K562 (cell line): Measurements from ENCODE around the gene CSTPP1. TPM values are rescaled to one million over a fixed set of nuclear protein-coding genes. Genes with fewer than 3 reads are reported as not detected.
"Not testable (repeated sequence)": the region's sequence is repeated elsewhere in the genome, so short reads cannot be mapped to it uniquely, and the experiment has no call there.

Source experiments
- ATAC-seq: fragments of 200-7000 bp; cut with Tn5 transposase; 3 replicates; pipeline ENCODE4 v1.9.1; 2020; ENCODE audit warnings: moderate library complexity
- BruUV-seq: library from RNA; stranded (reverse); fragments of 400-500 nt; replicated peaks from 2 replicates; lab custom pipeline; 2021; lab: Mats Ljungman, UMichigan
- CTCF ChIA-PET: fragments of 300-600 bp; formaldehyde crosslinking; extraction: SDS; loops from one replicate; lab custom pipeline; 2021; ENCODE audit warnings: low intra/inter-chr PET ratio; lab: Yijun Ruan, JAX
- POLR2A ChIA-PET: fragments of 300-600, 350-650 bp; sonication (Branson Sonifier 250); formaldehyde crosslinking; extraction: SDS; loops from one replicate; lab custom pipeline; 2021; ENCODE audit warnings: antibody characterized with exemption, inconsistent platforms; lab: Yijun Ruan, JAX
- DNase-seq, 4 experiments: peaks; one replicate each; pipeline versions ENCODE4 v3.0.0 to v3.0.0-alpha.2; 2011 to 2018; ENCODE audit warnings: low spot score in 3 of 4, mixed read lengths in 3 of 4; ENCODE audit errors: extremely low read depth in 1 of 4
- FAIRE-seq: peaks from 2 replicates; lab custom pipeline; 2011; peaks lifted over from hg19 to GRCh38; lab: Jason Lieb, UNC
- H2AFZ ChIP-seq: 2 replicates; pipeline ENCODE4 v1.6.0; 2011; ENCODE audit warnings: low read depth, low read length, control low read depth, inconsistent platforms
- H3K27ac ChIP-seq: fragments of 200-600 bp; 3 replicates; pipeline ENCODE4 v1.8.0; 2011; ENCODE audit warnings: low read depth, mild to moderate bottlenecking, control low read depth, inconsistent platforms, low read length, moderate library complexity, mixed read lengths; ENCODE audit errors: extremely low read depth
- H3K27me3 ChIP-seq, 2 experiments: fragments of 300-600 bp in 1 of 2; 2 replicates in 1 of 2; 3 replicates in 1 of 2; pipeline versions ENCODE4 v1.6.0 to v1.8.0; 2011; ENCODE audit warnings: inconsistent platforms in 2 of 2, low read length in 2 of 2, mild to moderate bottlenecking in 1 of 2, mixed read lengths in 1 of 2, moderate library complexity in 1 of 2; ENCODE audit not compliant: control insufficient read depth in 2 of 2, insufficient read depth in 2 of 2
- H3K36me3 ChIP-seq: fragments of 300-600 bp; 3 replicates; pipeline ENCODE4 v1.8.0; 2011; ENCODE audit warnings: mild to moderate bottlenecking, low read length, inconsistent platforms; ENCODE audit not compliant: control insufficient read depth, insufficient read depth
- H3K4me1 ChIP-seq, 2 experiments: fragments of 200-600 bp in 1 of 2; replicated peaks in 1 of 2; 2 replicates in 1 of 2; 3 replicates in 1 of 2; pipeline versions ENCODE4 v1.5.1 to v1.8.0; 2011; ENCODE audit warnings: inconsistent platforms in 2 of 2, low read length in 2 of 2, mild to moderate bottlenecking in 1 of 2, mixed read lengths in 1 of 2, moderate library complexity in 1 of 2; ENCODE audit not compliant: control insufficient read depth in 2 of 2, insufficient read depth in 2 of 2
- H3K4me2 ChIP-seq: 2 replicates; pipeline ENCODE4 v1.6.1; 2011; ENCODE audit warnings: low read length, control low read depth, inconsistent platforms, mixed read lengths; ENCODE audit not compliant: insufficient read depth
- H3K4me3 ChIP-seq: fragments of 200-600 bp; sonication (generic), shearing (Covaris generic); 2 replicates; pipeline ENCODE4 v1.5.1; 2016; ENCODE audit warnings: control low read depth, inconsistent platforms
- H3K79me2 ChIP-seq: fragments of 200-600 bp; 3 replicates; pipeline ENCODE4 v1.8.0; 2011; ENCODE audit warnings: low read length, inconsistent platforms; ENCODE audit not compliant: control insufficient read depth, insufficient read depth
- H3K9ac ChIP-seq, 2 experiments: 2 replicates each; pipeline versions ENCODE4 v1.6.0 to v1.6.1; 2011; ENCODE audit warnings: low read depth in 2 of 2, low read length in 2 of 2, control low read depth in 1 of 2, inconsistent platforms in 1 of 2, mild to moderate bottlenecking in 1 of 2, mixed read lengths in 1 of 2; ENCODE audit not compliant: insufficient read depth in 1 of 2
- H3K9me1 ChIP-seq: one replicate; pipeline ENCODE4 v1.6.0; 2011; ENCODE audit warnings: inconsistent platforms, mild to moderate bottlenecking, low read length, moderate library complexity; ENCODE audit not compliant: control insufficient read depth, insufficient read depth
- H3K9me3 ChIP-seq: replicated peaks from 2 replicates; pipeline ENCODE4 v1.5.1; 2011; ENCODE audit warnings: low read depth, low read length, inconsistent platforms; ENCODE audit not compliant: control insufficient read depth, insufficient read depth
- H4K20me1 ChIP-seq: replicated peaks from 2 replicates; pipeline ENCODE4 v1.6.1; 2011; ENCODE audit warnings: low read length, inconsistent platforms, mixed read lengths; ENCODE audit not compliant: control insufficient read depth, insufficient read depth
- SAP30 ChIP-seq: fragments of 200-600 bp; sonication (generic); IDR thresholded peaks from 2 replicates; pipeline ENCODE4 v1.6.1; 2012; ENCODE audit warnings: borderline replicate concordance, low read depth, mild to moderate bottlenecking, moderate library complexity, low read length, control low read depth, inconsistent platforms; ENCODE audit not compliant: insufficient read depth, poor library complexity, severe bottlenecking
- ZNF444 ChIP-seq: fragments of 250-450 bp; sonication (Bioruptor Pico); IDR thresholded peaks from 2 replicates; pipeline ENCODE4 v1.4.0; 2020; ENCODE audit warnings: mild to moderate bottlenecking, moderate library complexity
- WGBS: fragments of 100-300 bp; shearing (Covaris generic); methylation state at CpG from one replicate; pipeline ENCODE4 v1.1.6; 2016; ENCODE audit warnings: low coverage, mixed read lengths; ENCODE audit not compliant: insufficient coverage; ENCODE audit errors: missing lambda C conversion rate; 5-methylcytosine and 5-hydroxymethylcytosine counted together
- in situ Hi-C: fragments of 300-500 bp; cut with MboI; formaldehyde crosslinking; loops from 4 replicates; pipeline ENCODE4 v1.15.0; 2018; ENCODE audit warnings: inconsistent platforms, mixed read lengths
- intact Hi-C: fragments of 100-400 bp; cut with micrococcal nuclease; formaldehyde crosslinking; loops from 2 replicates; pipeline ENCODE4 v1.14.2; 2022
- polyA plus RNA-seq, 8 experiments: library from polyadenylated mRNA; depleted of rRNA in 4 of 8; stranded (reverse) in 5 of 8; unstranded in 3 of 8; fragments of >200 nt; fragmentation: Nextera tagmentation in 2 of 8; fragmentation: Illumina TruSeq in 1 of 8; extraction: Ambion mirVana in 2 of 8; extraction: Trizol in 1 of 8; gene quantifications; 2 replicates each; pipeline versions ENCODE4 v1.2.1 to v1.2.3, GENCODE V29; 2011 to 2014; ENCODE audit warnings: inconsistent platforms in 1 of 8, missing spikeins in 1 of 8
- total RNA-seq, 7 experiments: library from RNA; depleted of rRNA in 6 of 7; stranded (reverse); fragments of >200 nt in 6 of 7; fragmentation: Illumina TruSeq in 2 of 7; extraction: Trizol in 2 of 7; gene quantifications; 2 replicates each; pipeline versions ENCODE4 v1.2.1 to v1.2.3, GENCODE V29; 2011 to 2021; ENCODE audit warnings: low replicate concordance in 1 of 7
- TF ChIP-seq, protein P1 (sequence below): fragments of 450-650 bp; IDR thresholded peaks from 2 replicates; pipeline ENCODE4 v1.6.1; 2016; ENCODE audit warnings: missing biosample characterization, missing genetic modification characterization
- TF ChIP-seq, protein P2 (sequence below), 2 experiments: fragments of 450-650 bp; IDR thresholded peaks; 2 replicates each; pipeline ENCODE4 v1.6.1; 2018; ENCODE audit warnings: mild to moderate bottlenecking in 2 of 2, low read depth in 1 of 2; ENCODE audit not compliant: partially characterized antibody in 2 of 2
- TF ChIP-seq, protein P3 (sequence below), 2 experiments: fragments of 450-650 bp in 1 of 2; IDR thresholded peaks; 2 replicates each; pipeline ENCODE4 v1.6.1; 2011 to 2017; ENCODE audit warnings: low read depth in 2 of 2, antibody characterized with exemption in 1 of 2, borderline replicate concordance in 1 of 2, low read length in 1 of 2, mild to moderate bottlenecking in 1 of 2, mixed read lengths in 1 of 2; ENCODE audit not compliant: control insufficient read depth in 1 of 2

CSTPP1 gene
- total and polyA plus RNA-seq, 9 of the 15 experiments (the other 6 are each of a cell fraction or from before 2014, with no cell fraction given) = 6.5 to 17.8 (median 9.2) TPM

DNA sequence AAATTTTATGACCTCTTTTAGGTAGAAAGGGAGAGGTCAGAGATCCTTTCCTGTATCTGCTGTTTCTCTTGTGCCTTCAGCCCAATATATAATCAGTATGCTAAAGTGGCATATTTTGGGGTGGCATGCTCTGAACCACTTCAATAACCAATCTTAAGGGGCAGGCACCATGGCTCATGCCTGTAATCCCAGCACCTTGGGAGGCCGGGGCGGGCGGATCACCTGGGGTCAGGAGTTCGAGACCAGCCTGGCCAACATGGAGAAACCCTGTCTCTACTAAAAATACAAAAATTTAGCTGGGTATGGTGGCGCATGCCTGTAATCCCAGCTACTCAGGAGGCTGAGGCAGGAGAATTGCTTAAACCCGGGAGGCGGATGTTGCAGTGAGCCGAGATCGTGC is 261.6 kb downstream of the CSTPP1 start:
- H3K4me3 ChIP-seq, in situ Hi-C loops, H3K9ac ChIP-seq, H3K79me2 ChIP-seq, CTCF ChIA-PET, H3K9me1 ChIP-seq, intact Hi-C loops, BruUV-seq, H3K36me3 ChIP-seq, H3K4me2 ChIP-seq, H3K4me1 ChIP-seq, POLR2A ChIA-PET, FAIRE-seq, H3K27ac ChIP-seq, H2AFZ ChIP-seq, ATAC-seq, H4K20me1 ChIP-seq, DNase-seq, H3K9me3 ChIP-seq: not testable (repeated sequence)
- H3K27me3 ChIP-seq = peaks cover 12 to 27% of the 10 kb centered on the region in 2 experiments; a peak in 4 of 5 replicates
- 20% methylated on average over 9 of the region's 9 CpGs for WGBS

DNA sequence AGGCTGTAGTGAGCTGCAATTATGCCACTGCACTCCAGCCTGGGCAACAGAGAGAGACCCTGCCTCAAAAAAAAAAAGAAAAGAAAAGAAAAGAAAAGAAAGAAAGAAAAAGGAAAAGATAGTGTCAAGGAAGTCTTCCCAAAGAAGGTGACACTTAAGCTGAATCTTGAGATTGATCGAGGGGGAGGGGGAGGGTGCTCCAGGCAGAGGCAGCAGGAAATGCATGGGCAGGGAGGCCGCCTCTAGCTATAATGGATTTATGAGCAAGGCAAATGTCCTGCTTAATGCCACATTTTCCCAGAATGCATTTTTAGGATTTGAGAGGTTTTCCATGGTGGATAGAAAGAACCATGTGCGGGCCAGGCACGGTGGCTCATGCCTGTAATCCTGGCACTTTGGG is 264.5 kb downstream of the CSTPP1 start:
- H3K4me1 ChIP-seq = no peaks in the 10 kb centered on the region; a peak in 3 of 5 replicates
- in situ Hi-C loops = no loop called here
- ChIA-PET CTCF (no interaction called here), POLR2A (interaction anchor here (0.6 to 1.5 kb wide), 2 partner anchors 14 to 47 kb away, joined by 3 to 6 read pairs; partner anchors contain the start of genes ACP2 and DDB2)
- H3K27ac ChIP-seq = no peak overlapping the region
- BruUV-seq = no TSS peak
- 37% methylated on average over 4 of the region's 4 CpGs for WGBS
- no peak overlapping the region for H2AFZ ChIP-seq
- H3K9ac ChIP-seq = no peak overlapping the region
- H3K9me3 ChIP-seq = no peaks in the 10 kb centered on the region
- no peaks in the 10 kb centered on the region for H3K9me1 ChIP-seq
- intact Hi-C loops = no loop called here
- H3K27me3 ChIP-seq = peaks cover 12 to 35% of the 10 kb centered on the region in 2 experiments; a peak in 4 of 5 replicates
- no peak for FAIRE-seq
- H3K4me3 ChIP-seq = no peak overlapping the region
- no peaks in the 10 kb centered on the region for H4K20me1 ChIP-seq
- no peaks in the 10 kb centered on the region for H3K79me2 ChIP-seq
- H3K36me3 ChIP-seq = no peaks in the 10 kb centered on the region
- no peak overlapping the region for H3K4me2 ChIP-seq
- no peak for ATAC-seq
- peak in 1 of 4 experiments; percentile 10 for DNase-seq
- TF ChIP-seq, protein P1, sequence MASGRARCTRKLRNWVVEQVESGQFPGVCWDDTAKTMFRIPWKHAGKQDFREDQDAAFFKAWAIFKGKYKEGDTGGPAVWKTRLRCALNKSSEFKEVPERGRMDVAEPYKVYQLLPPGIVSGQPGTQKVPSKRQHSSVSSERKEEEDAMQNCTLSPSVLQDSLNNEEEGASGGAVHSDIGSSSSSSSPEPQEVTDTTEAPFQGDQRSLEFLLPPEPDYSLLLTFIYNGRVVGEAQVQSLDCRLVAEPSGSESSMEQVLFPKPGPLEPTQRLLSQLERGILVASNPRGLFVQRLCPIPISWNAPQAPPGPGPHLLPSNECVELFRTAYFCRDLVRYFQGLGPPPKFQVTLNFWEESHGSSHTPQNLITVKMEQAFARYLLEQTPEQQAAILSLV (tag) = no peak
- TF ChIP-seq, protein P2, sequence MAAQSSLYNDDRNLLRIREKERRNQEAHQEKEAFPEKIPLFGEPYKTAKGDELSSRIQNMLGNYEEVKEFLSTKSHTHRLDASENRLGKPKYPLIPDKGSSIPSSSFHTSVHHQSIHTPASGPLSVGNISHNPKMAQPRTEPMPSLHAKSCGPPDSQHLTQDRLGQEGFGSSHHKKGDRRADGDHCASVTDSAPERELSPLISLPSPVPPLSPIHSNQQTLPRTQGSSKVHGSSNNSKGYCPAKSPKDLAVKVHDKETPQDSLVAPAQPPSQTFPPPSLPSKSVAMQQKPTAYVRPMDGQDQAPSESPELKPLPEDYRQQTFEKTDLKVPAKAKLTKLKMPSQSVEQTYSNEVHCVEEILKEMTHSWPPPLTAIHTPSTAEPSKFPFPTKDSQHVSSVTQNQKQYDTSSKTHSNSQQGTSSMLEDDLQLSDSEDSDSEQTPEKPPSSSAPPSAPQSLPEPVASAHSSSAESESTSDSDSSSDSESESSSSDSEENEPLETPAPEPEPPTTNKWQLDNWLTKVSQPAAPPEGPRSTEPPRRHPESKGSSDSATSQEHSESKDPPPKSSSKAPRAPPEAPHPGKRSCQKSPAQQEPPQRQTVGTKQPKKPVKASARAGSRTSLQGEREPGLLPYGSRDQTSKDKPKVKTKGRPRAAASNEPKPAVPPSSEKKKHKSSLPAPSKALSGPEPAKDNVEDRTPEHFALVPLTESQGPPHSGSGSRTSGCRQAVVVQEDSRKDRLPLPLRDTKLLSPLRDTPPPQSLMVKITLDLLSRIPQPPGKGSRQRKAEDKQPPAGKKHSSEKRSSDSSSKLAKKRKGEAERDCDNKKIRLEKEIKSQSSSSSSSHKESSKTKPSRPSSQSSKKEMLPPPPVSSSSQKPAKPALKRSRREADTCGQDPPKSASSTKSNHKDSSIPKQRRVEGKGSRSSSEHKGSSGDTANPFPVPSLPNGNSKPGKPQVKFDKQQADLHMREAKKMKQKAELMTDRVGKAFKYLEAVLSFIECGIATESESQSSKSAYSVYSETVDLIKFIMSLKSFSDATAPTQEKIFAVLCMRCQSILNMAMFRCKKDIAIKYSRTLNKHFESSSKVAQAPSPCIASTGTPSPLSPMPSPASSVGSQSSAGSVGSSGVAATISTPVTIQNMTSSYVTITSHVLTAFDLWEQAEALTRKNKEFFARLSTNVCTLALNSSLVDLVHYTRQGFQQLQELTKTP (IDR thresholded peaks at IDR 0.05; ENCODE audit: low read depth in 1 of 2, partially characterized antibody in 2 of 2) = peak in 1 of 2 experiments; percentile 33
- TF ChIP-seq SAP30 (no peak), ZNF444 (peak; percentile 71)
- TF ChIP-seq, protein P3, sequence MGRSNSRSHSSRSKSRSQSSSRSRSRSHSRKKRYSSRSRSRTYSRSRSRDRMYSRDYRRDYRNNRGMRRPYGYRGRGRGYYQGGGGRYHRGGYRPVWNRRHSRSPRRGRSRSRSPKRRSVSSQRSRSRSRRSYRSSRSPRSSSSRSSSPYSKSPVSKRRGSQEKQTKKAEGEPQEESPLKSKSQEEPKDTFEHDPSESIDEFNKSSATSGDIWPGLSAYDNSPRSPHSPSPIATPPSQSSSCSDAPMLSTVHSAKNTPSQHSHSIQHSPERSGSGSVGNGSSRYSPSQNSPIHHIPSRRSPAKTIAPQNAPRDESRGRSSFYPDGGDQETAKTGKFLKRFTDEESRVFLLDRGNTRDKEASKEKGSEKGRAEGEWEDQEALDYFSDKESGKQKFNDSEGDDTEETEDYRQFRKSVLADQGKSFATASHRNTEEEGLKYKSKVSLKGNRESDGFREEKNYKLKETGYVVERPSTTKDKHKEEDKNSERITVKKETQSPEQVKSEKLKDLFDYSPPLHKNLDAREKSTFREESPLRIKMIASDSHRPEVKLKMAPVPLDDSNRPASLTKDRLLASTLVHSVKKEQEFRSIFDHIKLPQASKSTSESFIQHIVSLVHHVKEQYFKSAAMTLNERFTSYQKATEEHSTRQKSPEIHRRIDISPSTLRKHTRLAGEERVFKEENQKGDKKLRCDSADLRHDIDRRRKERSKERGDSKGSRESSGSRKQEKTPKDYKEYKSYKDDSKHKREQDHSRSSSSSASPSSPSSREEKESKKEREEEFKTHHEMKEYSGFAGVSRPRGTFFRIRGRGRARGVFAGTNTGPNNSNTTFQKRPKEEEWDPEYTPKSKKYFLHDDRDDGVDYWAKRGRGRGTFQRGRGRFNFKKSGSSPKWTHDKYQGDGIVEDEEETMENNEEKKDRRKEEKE (IDR thresholded peaks at IDR 0.05; ENCODE audit: borderline replicate concordance in 1 of 2, control insufficient read depth in 1 of 2, low read depth in 2 of 2, low read length in 1 of 2) = no peak
